Lower leg skin (tissue), 3 donors: ENCODE measurements around the gene CFAP73.

Experiments used
- CTCF ChIP-seq, 3 donors: fragments of 450-650 bp; IDR thresholded peaks; one replicate each; pipeline ENCODE4 v1.5.1; 2016; ENCODE audit warnings: antibody characterized with exemption in 3 of 3, mild to moderate bottlenecking in 3 of 3, moderate library complexity in 2 of 3
- POLR2A ChIP-seq, 2 donors: fragments of 450-650 bp; IDR thresholded peaks; one replicate each; pipeline ENCODE4 v1.6.1; 2016 to 2017; ENCODE audit warnings: antibody characterized with exemption in 2 of 2, mild to moderate bottlenecking in 1 of 2, moderate library complexity in 1 of 2

GRCh38 chr12:113129664-113130456, 19.7 kb upstream of the CFAP73 start:
- TF ChIP-seq POLR2A (IDR thresholded peaks at IDR 0.05) (no peak), CTCF (IDR thresholded peaks at IDR 0.05) (no peak)
